NCI-H774 (cell line): ENCODE data around the gene HDAC9.
A peak's percentile ranks its signal among the peaks of the same experiment; 100 is the strongest.

Experiments
- DNase-seq: peaks from one replicate; lab custom pipeline; 2025; lab: John Stamatoyannopoulos, UW

Gene HDAC9

GRCh38 chr7:18558503-18558902 lies 63.0 kb downstream of the HDAC9 start:
- peak; percentile 85 for DNase-seq

GRCh38 chr7:18558910-18559309 lies 63.4 kb downstream of the HDAC9 start:
- no peak for DNase-seq

- DNase-seq = no peak
Observed at GRCh38 chr7:18559756-18560155, 64.2 kb downstream of the HDAC9 start.

GRCh38 chr7:18564779-18565178 lies 69.2 kb downstream of the HDAC9 start:
- DNase-seq = no peak

GRCh38 chr7:18565337-18565736 lies 69.8 kb downstream of the HDAC9 start:
- no peak for DNase-seq

- no peak for DNase-seq
Observed at GRCh38 chr7:18566205-18566604, 70.7 kb downstream of the HDAC9 start.

GRCh38 chr7:18566829-18567228 lies 71.3 kb downstream of the HDAC9 start:
- no peak for DNase-seq

GRCh38 chr7:18570441-18570840 lies 74.9 kb downstream of the HDAC9 start:
- DNase-seq = peak; percentile 54

- DNase-seq = peak; percentile 40
Observed at GRCh38 chr7:18570890-18571478, 75.4 kb downstream of the HDAC9 start.

- DNase-seq = no peak
Observed at GRCh38 chr7:18572154-18572553, 76.6 kb downstream of the HDAC9 start.

GRCh38 chr7:18572885-18573284 lies 77.3 kb downstream of the HDAC9 start:
- DNase-seq = no peak

- DNase-seq = no peak
Observed at GRCh38 chr7:18573410-18574234, 78.1 kb downstream of the HDAC9 start.

GRCh38 chr7:18574235-18574540 lies 78.6 kb downstream of the HDAC9 start:
- DNase-seq = no peak

GRCh38 chr7:18574676-18575075 lies 79.1 kb downstream of the HDAC9 start:
- no peak for DNase-seq

GRCh38 chr7:18575622-18576572 lies 80.3 kb downstream of the HDAC9 start:
- no peak for DNase-seq

GRCh38 chr7:18577096-18577771 lies 81.7 kb downstream of the HDAC9 start:
- DNase-seq = no peak

- DNase-seq = no peak
Observed at GRCh38 chr7:18579698-18580097, 84.1 kb downstream of the HDAC9 start.

- DNase-seq = no peak
Observed at GRCh38 chr7:18580950-18581349, 85.4 kb downstream of the HDAC9 start.

- DNase-seq = no peak
Observed at GRCh38 chr7:18583305-18583704, 87.8 kb downstream of the HDAC9 start.

GRCh38 chr7:18590241-18590640 lies 94.7 kb downstream of the HDAC9 start:
- DNase-seq = no peak

- DNase-seq = no peak
Observed at GRCh38 chr7:18590744-18591340, 95.3 kb downstream of the HDAC9 start.
